HepG2 (cell line): ENCODE data around the gene KIAA0232. TPM values are rescaled to one million over a fixed set of nuclear protein-coding genes. Genes with fewer than 3 reads are reported as not detected.

Experiments used
- ATAD3A ChIP-seq: sonication (generic); formaldehyde crosslinking; IDR thresholded peaks from 2 replicates; pipeline ENCODE4 v1.4.0; 2020; ENCODE audit warnings: missing genetic modification reagents
- ATM ChIP-seq: fragments of 450-650 bp; IDR thresholded peaks from 2 replicates; pipeline ENCODE4 v1.7.1; 2017; ENCODE audit warnings: mild to moderate bottlenecking, borderline replicate concordance
- ATRX ChIP-seq: sonication (generic); formaldehyde crosslinking; IDR thresholded peaks from 2 replicates; pipeline ENCODE4 v1.4.0; 2020; ENCODE audit warnings: missing genetic modification reagents, borderline replicate concordance
- CERS6 ChIP-seq: sonication (generic); formaldehyde crosslinking; IDR thresholded peaks from 2 replicates; pipeline ENCODE4 v1.5.0; 2020; ENCODE audit warnings: missing genetic modification reagents
- GTF2F1 ChIP-seq: fragments of 150-350 bp; IDR thresholded peaks from 2 replicates; pipeline ENCODE4 v1.6.1; 2014; ENCODE audit warnings: low read length
- HHEX ChIP-seq: IDR thresholded peaks from 2 replicates; pipeline ENCODE4 v1.6.1; 2016; ENCODE audit warnings: control low read depth
- HMGXB4 ChIP-seq, 2 experiments: sonication (generic) in 1 of 2; formaldehyde crosslinking in 1 of 2; IDR thresholded peaks; 2 replicates each; pipeline versions ENCODE4 v1.4.0 to v1.6.1; 2018 to 2020; ENCODE audit warnings: missing genetic modification reagents in 2 of 2, borderline replicate concordance in 1 of 2, low read depth in 1 of 2, mild to moderate bottlenecking in 1 of 2, missing biosample characterization in 1 of 2
- HOXA3 ChIP-seq: sonication (generic); formaldehyde crosslinking; IDR thresholded peaks from 2 replicates; pipeline ENCODE4 v1.5.0; 2020; ENCODE audit warnings: missing genetic modification reagents
- KAT8 ChIP-seq: IDR thresholded peaks from 2 replicates; pipeline ENCODE4 v1.6.1; 2016; ENCODE audit warnings: missing genetic modification reagents, missing compliant biosample characterization
- MBD4 ChIP-seq: IDR thresholded peaks from 2 replicates; pipeline ENCODE4 v1.6.1; 2012; ENCODE audit warnings: low read length, inconsistent platforms, borderline replicate concordance
- MXD4 ChIP-seq: IDR thresholded peaks from 2 replicates; pipeline ENCODE4 v1.6.1; 2016; ENCODE audit warnings: mild to moderate bottlenecking, missing biosample characterization, missing genetic modification reagents
- NR2C2 ChIP-seq: sonication (generic); formaldehyde crosslinking; IDR thresholded peaks from 2 replicates; pipeline ENCODE4 v1.4.0; 2020; ENCODE audit warnings: missing genetic modification reagents, mild to moderate bottlenecking, moderate library complexity, borderline replicate concordance
- PCBP1 ChIP-seq: fragments of 200-400 bp; formaldehyde crosslinking; IDR thresholded peaks from 2 replicates; pipeline ENCODE4 v1.6.1; 2017; ENCODE audit warnings: mild to moderate bottlenecking, low read depth, low read length, borderline replicate concordance
- POLR2A ChIP-seq, 2 experiments: IDR thresholded peaks; 2 replicates each; pipeline ENCODE4 v1.6.1; 2011; ENCODE audit warnings: low read depth in 2 of 2, low read length in 2 of 2, mild to moderate bottlenecking in 1 of 2, moderate library complexity in 1 of 2; ENCODE audit not compliant: insufficient read depth in 1 of 2
- PRMT3 ChIP-seq: sonication (generic); formaldehyde crosslinking; IDR thresholded peaks from 2 replicates; pipeline ENCODE4 v1.8.1; 2022; ENCODE audit warnings: low read depth, mild to moderate bottlenecking, moderate library complexity, missing genetic modification reagents, borderline replicate concordance
- TARDBP ChIP-seq: sonication (generic); formaldehyde crosslinking; IDR thresholded peaks from 2 replicates; pipeline ENCODE4 v1.8.0; 2022; ENCODE audit warnings: mild to moderate bottlenecking, missing genetic modification reagents
- ZBTB14 ChIP-seq: sonication (generic); formaldehyde crosslinking; IDR thresholded peaks from 2 replicates; pipeline ENCODE4 v1.4.0; 2020; ENCODE audit warnings: missing genetic modification reagents
- ZBTB33 ChIP-seq: sonication (generic); formaldehyde crosslinking; IDR thresholded peaks from 2 replicates; pipeline ENCODE4 v1.4.0; 2020; ENCODE audit warnings: missing genetic modification reagents
- ZFP41 ChIP-seq: sonication (generic); formaldehyde crosslinking; IDR thresholded peaks from 2 replicates; pipeline ENCODE4 v1.4.0; 2020; ENCODE audit warnings: mild to moderate bottlenecking, missing genetic modification reagents, borderline replicate concordance
- ZFP82 ChIP-seq: sonication (generic); formaldehyde crosslinking; IDR thresholded peaks from 2 replicates; pipeline ENCODE4 v1.5.1; 2020; ENCODE audit warnings: mild to moderate bottlenecking, missing genetic modification reagents, borderline replicate concordance
- ZNF3 ChIP-seq: IDR thresholded peaks from 2 replicates; pipeline ENCODE4 v1.7.0; 2017; ENCODE audit warnings: inconsistent platforms
- ZNF446 ChIP-seq: sonication (generic); formaldehyde crosslinking; IDR thresholded peaks from 2 replicates; pipeline ENCODE4 v1.5.0; 2020; ENCODE audit warnings: mild to moderate bottlenecking, missing genetic modification reagents
- ZNF549 ChIP-seq: sonication (generic); formaldehyde crosslinking; IDR thresholded peaks from 2 replicates; pipeline ENCODE4 v1.5.0; 2020; ENCODE audit warnings: missing genetic modification reagents
- ZNF672 ChIP-seq: sonication (generic); formaldehyde crosslinking; IDR thresholded peaks from 2 replicates; pipeline ENCODE4 v1.8.1; 2022; ENCODE audit warnings: missing genetic modification reagents
- ZNF674 ChIP-seq: sonication (generic); formaldehyde crosslinking; IDR thresholded peaks from 2 replicates; pipeline ENCODE4 v1.5.0; 2020; ENCODE audit warnings: low read depth, mild to moderate bottlenecking, missing genetic modification reagents
- ZNF703 ChIP-seq: sonication (generic); formaldehyde crosslinking; IDR thresholded peaks from 2 replicates; pipeline ENCODE4 v1.5.1; 2020; ENCODE audit warnings: missing genetic modification reagents, mild to moderate bottlenecking, moderate library complexity, borderline replicate concordance
- polyA plus RNA-seq, 8 experiments: library from polyadenylated mRNA; depleted of rRNA in 3 of 8; stranded (reverse) in 7 of 8; unstranded in 1 of 8; fragments of >200 nt; fragmentation: Illumina TruSeq in 4 of 8; extraction: Trizol in 4 of 8; gene quantifications; 2 replicates each; pipeline versions ENCODE4 v1.2.1 to v1.2.3, GENCODE V29; 2011 to 2016; ENCODE audit warnings: low read depth in 4 of 8, missing spikeins in 1 of 8, mixed read lengths in 1 of 8; ENCODE audit not compliant: insufficient read depth in 1 of 8
- total RNA-seq, 5 experiments: library from RNA; depleted of rRNA; stranded (reverse); fragments of >200 nt; fragmentation: Illumina TruSeq; extraction: Trizol; gene quantifications; 2 replicates each; pipeline ENCODE4 v1.2.3, GENCODE V29; 2016; ENCODE audit warnings: low read depth in 1 of 5

The KIAA0232 gene
- total and polyA plus RNA-seq, 2 of the 13 experiments (the other 11 are each of a cell fraction or from before 2014, with no cell fraction given) = 7.8 to 17.1 TPM

- TF ChIP-seq ZNF674 = no peak
- no peak for TF ChIP-seq ZFP82
- no peak for TF ChIP-seq ZBTB33 (CRISPR knock-in tag)
- no peak for TF ChIP-seq ATM
- TF ChIP-seq ZFP41 (CRISPR knock-in tag) = 0 out of 2 replicates have a peak, but pooled peaks have one; percentile 65
- no peak for TF ChIP-seq ZNF549 (CRISPR knock-in tag)
- TF ChIP-seq ZNF672 = no peak
- no peak for TF ChIP-seq ZBTB14 (CRISPR knock-in tag)
- 0 out of 2 replicates have a peak, but pooled peaks have one; percentile 51 for TF ChIP-seq PRMT3
- TF ChIP-seq GTF2F1 = no peak
- TF ChIP-seq ZNF3 (CRISPR knock-in tag) = no peak
- TF ChIP-seq HHEX (CRISPR knock-in tag) = no peak
- peak; percentile 83 for TF ChIP-seq MXD4 (CRISPR knock-in tag)
- peak; percentile 86 for TF ChIP-seq KAT8 (CRISPR knock-in tag)
- TF ChIP-seq PCBP1 = no peak
- TF ChIP-seq POLR2A (IDR thresholded peaks at IDR 0.05; ENCODE audit: insufficient read depth in 1 of 2, low read depth in 2 of 2, low read length in 2 of 2) = peak in 1 of 2 experiments; percentile 60; a peak in 1 of 4 replicates
- no peak for TF ChIP-seq ATAD3A (CRISPR knock-in tag)
- no peak for TF ChIP-seq ZNF703 (CRISPR knock-in tag)
- TF ChIP-seq CERS6 (CRISPR knock-in tag) = no peak
- TF ChIP-seq ZNF446 (CRISPR knock-in tag) = no peak
- TF ChIP-seq HOXA3 (CRISPR knock-in tag) = peak; percentile 91
- peak; percentile 17; the same call in 1 of the 2 replicates for TF ChIP-seq TARDBP (CRISPR knock-in tag)
- TF ChIP-seq ATRX (CRISPR knock-in tag) = no peak
- peak; percentile 81 for TF ChIP-seq NR2C2
- no peak for TF ChIP-seq MBD4
- TF ChIP-seq HMGXB4 (CRISPR knock-in tag; IDR thresholded peaks at IDR 0.05; ENCODE audit: borderline replicate concordance in 1 of 2, low read depth in 1 of 2) = peak; percentile 63 to 72; a peak in 2 of 4 replicates
These were observed 33.0 kb upstream of the KIAA0232 start (continued) for GRCh38 chr4:6749340-6750171.
